HEK293T (cell line): ENCODE data around the gene TRPM2.

Experiments
- CTCF ChIA-PET: fragments of 350-600 bp; formaldehyde crosslinking; extraction: SDS; loops from one replicate; lab custom pipeline; 2021; ENCODE audit warnings: antibody characterized with exemption, inconsistent platforms; lab: Yijun Ruan, JAX
- POLR2A ChIA-PET: fragments of 350-600 bp; formaldehyde crosslinking; extraction: SDS; loops from one replicate; lab custom pipeline; 2020; ENCODE audit warnings: antibody characterized with exemption, inconsistent platforms; lab: Yijun Ruan, JAX
- DNase-seq: peaks from one replicate; pipeline ENCODE4 v3.0.0; 2012; ENCODE audit warnings: mixed read lengths; ENCODE audit errors: extremely low spot score
- ARNT ChIP-seq: fragments of 450-650 bp; IDR thresholded peaks from 2 replicates; pipeline ENCODE4 v1.6.1; 2017; ENCODE audit warnings: mild to moderate bottlenecking
- BHLHE40 ChIP-seq: fragments of 450-650 bp; IDR thresholded peaks from 2 replicates; pipeline ENCODE4 v1.6.1; 2016; ENCODE audit warnings: mild to moderate bottlenecking, moderate library complexity, borderline replicate concordance
- CTBP1 ChIP-seq: fragments of 450-650 bp; IDR thresholded peaks from 2 replicates; pipeline ENCODE4 v1.6.1; 2016; ENCODE audit warnings: borderline replicate concordance
- ELF4 ChIP-seq: fragments of 450-650 bp; IDR thresholded peaks from 2 replicates; pipeline ENCODE4 v1.6.1; 2017; ENCODE audit warnings: antibody characterized with exemption
- FOXA1 ChIP-seq: fragments of 450-650 bp; IDR thresholded peaks from 2 replicates; pipeline ENCODE4 v1.6.1; 2016; ENCODE audit warnings: mild to moderate bottlenecking
- L3MBTL2 ChIP-seq: fragments of 450-650 bp; conservative IDR thresholded peaks from 2 replicates; pipeline ENCODE4 v1.6.1; 2016; ENCODE audit warnings: mild to moderate bottlenecking
- LEF1 ChIP-seq: fragments of 450-650 bp; IDR thresholded peaks from 2 replicates; pipeline ENCODE4 v1.6.1; 2017; ENCODE audit warnings: mild to moderate bottlenecking, borderline replicate concordance
- NFRKB ChIP-seq: fragments of 450-650 bp; IDR thresholded peaks from 2 replicates; pipeline ENCODE4 v1.6.1; 2016; ENCODE audit warnings: mild to moderate bottlenecking, moderate library complexity
- SP1 ChIP-seq: fragments of 450-650 bp; IDR thresholded peaks from 2 replicates; pipeline ENCODE4 v1.6.1; 2017
- SUZ12 ChIP-seq: fragments of 450-650 bp; IDR thresholded peaks from 2 replicates; pipeline ENCODE4 v1.6.1; 2016; ENCODE audit warnings: mild to moderate bottlenecking
- TARDBP ChIP-seq: fragments of 450-650 bp; IDR thresholded peaks from 2 replicates; pipeline ENCODE4 v1.6.1; 2016
- ZNF384 ChIP-seq: fragments of 450-650 bp; IDR thresholded peaks from 2 replicates; pipeline ENCODE4 v1.6.1; 2016
- TF ChIP-seq, protein P1 (sequence below): fragments of 450-650 bp; IDR thresholded peaks from 2 replicates; pipeline ENCODE4 v1.6.1; 2016

Gene TRPM2

DNA sequence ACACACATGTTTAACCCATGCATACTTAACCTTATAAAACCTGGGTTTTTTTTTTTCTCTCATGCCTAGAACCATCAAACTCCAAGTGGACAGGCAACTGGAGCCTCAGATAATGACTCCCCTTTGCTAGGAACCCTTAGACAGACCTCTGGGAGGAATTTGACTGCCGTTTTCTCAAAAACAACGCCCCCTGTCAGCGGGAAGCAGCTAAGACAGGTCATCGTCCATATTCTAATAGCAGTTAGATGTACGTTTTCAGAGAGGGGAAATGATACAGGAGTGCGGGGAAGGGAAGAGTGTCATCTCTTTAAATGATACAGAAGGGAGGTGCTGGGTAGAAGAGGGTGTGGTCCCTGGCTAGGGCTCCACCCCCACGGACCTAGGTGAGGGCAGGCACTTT is 136.5 kb downstream of the TRPM2 start:
- TF ChIP-seq SUZ12 (no peak), L3MBTL2 (no peak), SP1 (no peak)
- ChIA-PET CTCF (no interaction called here), POLR2A (no interaction called here)

DNA sequence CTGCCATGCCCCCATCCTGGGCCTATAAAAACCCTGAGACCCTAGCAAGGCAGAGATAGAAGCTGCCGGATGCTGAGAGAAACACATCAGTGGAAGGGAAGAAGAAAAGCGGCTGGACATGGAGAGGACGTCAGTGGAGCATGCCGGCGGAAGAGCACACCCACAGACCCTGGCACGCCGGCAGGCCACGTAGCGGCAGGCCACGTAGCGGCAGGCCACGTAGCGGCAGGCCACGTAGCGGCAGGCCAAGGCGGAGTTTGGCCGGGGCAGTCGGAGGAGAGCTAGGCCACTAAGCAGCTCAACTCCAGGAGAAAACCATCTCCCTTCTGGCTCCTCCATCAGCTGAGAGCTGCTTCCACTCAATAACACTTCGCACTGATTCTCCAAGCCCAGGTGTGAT is 137.0 kb downstream of the TRPM2 start:
- no peak for DNase-seq
- TF ChIP-seq, protein P1, sequence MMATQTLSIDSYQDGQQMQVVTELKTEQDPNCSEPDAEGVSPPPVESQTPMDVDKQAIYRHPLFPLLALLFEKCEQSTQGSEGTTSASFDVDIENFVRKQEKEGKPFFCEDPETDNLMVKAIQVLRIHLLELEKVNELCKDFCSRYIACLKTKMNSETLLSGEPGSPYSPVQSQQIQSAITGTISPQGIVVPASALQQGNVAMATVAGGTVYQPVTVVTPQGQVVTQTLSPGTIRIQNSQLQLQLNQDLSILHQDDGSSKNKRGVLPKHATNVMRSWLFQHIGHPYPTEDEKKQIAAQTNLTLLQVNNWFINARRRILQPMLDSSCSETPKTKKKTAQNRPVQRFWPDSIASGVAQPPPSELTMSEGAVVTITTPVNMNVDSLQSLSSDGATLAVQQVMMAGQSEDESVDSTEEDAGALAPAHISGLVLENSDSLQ, result no peak
- TF ChIP-seq BHLHE40 (no peak), CTBP1 (no peak), SP1 (no peak), ZNF384 (no peak), LEF1 (no peak), TARDBP (no peak)
- CTCF ChIA-PET, result interaction anchor here (0.6 kb wide), 1 partner anchor 515 kb away, joined by 5 read pairs; no protein-coding TSS in a partner anchor
- POLR2A ChIA-PET, result no interaction called here

More for the DNA sequence above, 136.5 kb downstream of the TRPM2 start:
- no peak for DNase-seq

DNA sequence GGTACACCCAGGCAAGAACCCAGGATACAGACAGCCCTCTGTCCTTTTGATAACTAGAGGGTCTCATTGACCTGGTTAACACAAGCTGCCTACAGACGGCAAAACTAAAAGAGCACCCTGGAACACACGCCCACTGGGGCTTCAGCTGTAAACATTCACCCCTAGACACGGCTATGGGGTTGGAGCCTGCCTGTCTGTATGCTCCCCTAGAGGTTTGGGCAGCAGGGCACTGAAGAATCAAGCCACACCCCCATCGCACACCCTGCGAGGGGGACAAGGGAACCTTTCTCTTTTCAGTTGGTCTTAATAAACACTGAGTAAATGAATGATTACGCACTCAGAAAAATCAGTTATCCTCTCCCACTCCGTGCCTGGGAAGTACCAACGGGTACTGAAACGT is 137.4 kb downstream of the TRPM2 start:
- TF ChIP-seq ARNT (no peak), BHLHE40 (no peak), FOXA1 (no peak), CTBP1 (no peak), L3MBTL2 (no peak), ZNF384 (no peak), SUZ12 (no peak), TARDBP (no peak), NFRKB (no peak), ELF4 (no peak), LEF1 (no peak)
- TF ChIP-seq, protein P1, result no peak
- ChIA-PET CTCF (interaction anchor here (0.6 kb wide), 1 partner anchor 516 kb away, joined by 5 read pairs; no protein-coding TSS in a partner anchor), POLR2A (no interaction called here)
- DNase-seq, result no peak
